Smooth muscle cell (in vitro differentiated cells): ENCODE results near the gene MAB21L4. TPM values are rescaled to one million over a fixed set of nuclear protein-coding genes. Genes with fewer than 3 reads are reported as not detected.

Experiments
- DNase-seq: peaks from one replicate; lab custom pipeline; 2025; ENCODE audit not compliant: unreplicated experiment; lab: John Stamatoyannopoulos, UW
- H2AFZ ChIP-seq: fragments of 200-600 bp; sonication (generic); 2 replicates; pipeline ENCODE4 v1.6.0; 2016; ENCODE audit warnings: antibody characterized with exemption, low read depth, mild to moderate bottlenecking
- H3F3A ChIP-seq: fragments of 200-600 bp; sonication (generic); 2 replicates; pipeline ENCODE4 v1.6.0; 2017; ENCODE audit warnings: antibody characterized with exemption, low read depth
- H3K27ac ChIP-seq: fragments of 200-600 bp; sonication (generic); 2 replicates; pipeline ENCODE4 v1.5.1; 2016; ENCODE audit warnings: low read depth, mild to moderate bottlenecking
- H3K27me3 ChIP-seq: fragments of 200-600 bp; sonication (generic); 2 replicates; pipeline ENCODE4 v1.6.1; 2016; ENCODE audit warnings: low read depth, mild to moderate bottlenecking
- H3K36me3 ChIP-seq: fragments of 200-600 bp; sonication (generic); 2 replicates; pipeline ENCODE4 v1.5.1; 2016; ENCODE audit warnings: low read depth
- H3K4me1 ChIP-seq: fragments of 200-600 bp; sonication (generic); 2 replicates; pipeline ENCODE4 v1.5.1; 2016; ENCODE audit warnings: low read depth
- H3K4me2 ChIP-seq: fragments of 200-600 bp; sonication (generic); 2 replicates; pipeline ENCODE4 v1.6.0; 2016; ENCODE audit warnings: mild to moderate bottlenecking
- H3K4me3 ChIP-seq: fragments of 200-600 bp; sonication (generic); 2 replicates; pipeline ENCODE4 v1.5.1; 2016; ENCODE audit warnings: mild to moderate bottlenecking
- H3K79me2 ChIP-seq: fragments of 200-600 bp; sonication (generic); 2 replicates; pipeline ENCODE4 v1.6.0; 2016; ENCODE audit warnings: low read depth, mild to moderate bottlenecking
- H3K9ac ChIP-seq: fragments of 200-600 bp; sonication (generic); 2 replicates; pipeline ENCODE4 v1.6.0; 2016; ENCODE audit warnings: low read depth
- H3K9me3 ChIP-seq: fragments of 200-600 bp; sonication (generic); replicated peaks from 2 replicates; pipeline ENCODE4 v1.5.1; 2016; ENCODE audit warnings: low read depth
- H4K20me1 ChIP-seq: fragments of 200-600 bp; sonication (generic); 2 replicates; pipeline ENCODE4 v1.6.0; 2016; ENCODE audit warnings: low read depth
- CTCF ChIP-seq: fragments of 200-600 bp; sonication (generic); IDR thresholded peaks from 2 replicates; pipeline ENCODE4 v1.5.1; 2017; ENCODE audit warnings: borderline replicate concordance, mild to moderate bottlenecking, antibody characterized with exemption; ENCODE audit not compliant: insufficient read depth, poor library complexity, severe bottlenecking
- whole genome bisulfite sequencing: methylation state at CpG from one replicate; pipeline ENCODE4 v1.1.7; 2016; ENCODE audit warnings: low lambda C conversion rate; 5-methylcytosine and 5-hydroxymethylcytosine counted together
- polyA plus RNA-seq: library from polyadenylated mRNA; unstranded; fragments of >200 nt; fragmentation: Nextera tagmentation; extraction: Ambion mirVana; gene quantifications from 2 replicates; pipeline ENCODE4 v1.2.1, GENCODE V29; 2016
- total RNA-seq: library from RNA; depleted of rRNA; stranded (reverse); fragments of >200 nt; gene quantifications from 2 replicates; pipeline ENCODE4 v1.2.3, GENCODE V29; 2014

Gene MAB21L4
- total and polyA plus RNA-seq, 2 experiments from 2014 or later = 0.53 to 2.2 TPM

DNA sequence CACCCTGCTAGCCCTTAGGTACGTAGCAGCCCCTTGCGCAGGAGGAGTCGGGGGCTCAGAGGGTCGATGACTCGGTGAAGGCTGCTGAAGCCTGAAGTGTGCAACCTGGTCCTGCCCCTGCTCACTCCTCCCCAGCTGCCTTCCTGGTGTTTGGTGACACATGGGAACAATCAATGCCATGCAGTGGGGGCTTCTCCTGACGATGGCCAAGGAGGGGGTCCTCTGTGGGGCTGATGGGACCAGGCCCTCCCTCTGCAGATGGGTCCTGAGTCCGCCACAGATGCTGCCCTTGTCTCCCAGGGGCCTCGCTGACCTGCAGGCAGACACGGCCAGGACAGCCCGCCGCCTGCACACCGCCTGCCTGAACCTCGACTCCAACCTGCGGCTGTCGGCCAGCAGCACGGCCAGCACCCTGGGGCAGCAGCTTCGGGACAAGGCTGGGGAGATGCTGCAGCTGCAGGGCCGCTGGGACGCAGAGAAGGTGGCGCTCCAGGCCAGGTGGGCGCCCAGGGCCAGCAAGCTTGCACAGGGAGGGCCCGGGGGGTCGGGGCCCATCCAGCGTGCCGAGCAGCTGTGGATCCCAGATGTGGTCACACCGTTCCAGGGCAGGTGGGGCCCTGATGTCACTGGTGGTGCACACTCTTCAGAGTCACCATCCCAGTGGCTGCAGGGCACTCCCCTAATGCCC lies 34.8 kb upstream of the MAB21L4 start:
- no peaks in the 10 kb centered on the region for H3K9me3 ChIP-seq
- H3K79me2 ChIP-seq = no peaks in the 10 kb centered on the region
- H3K4me3 ChIP-seq = no peak overlapping the region
- TF ChIP-seq CTCF = no peak
- H3K27ac ChIP-seq = no peak overlapping the region
- H4K20me1 ChIP-seq = no peaks in the 10 kb centered on the region
- H3K4me2 ChIP-seq = no peak overlapping the region
- WGBS = 93% methylated on average over 26 of the region's 26 CpGs
- no peak overlapping the region for H3K9ac ChIP-seq
- no peaks in the 10 kb centered on the region for H3F3A ChIP-seq
- no peaks in the 10 kb centered on the region for H3K4me1 ChIP-seq
- no peak for DNase-seq
- H3K36me3 ChIP-seq = no peaks in the 10 kb centered on the region
- H2AFZ ChIP-seq = no peak overlapping the region
- no peaks in the 10 kb centered on the region for H3K27me3 ChIP-seq

DNA sequence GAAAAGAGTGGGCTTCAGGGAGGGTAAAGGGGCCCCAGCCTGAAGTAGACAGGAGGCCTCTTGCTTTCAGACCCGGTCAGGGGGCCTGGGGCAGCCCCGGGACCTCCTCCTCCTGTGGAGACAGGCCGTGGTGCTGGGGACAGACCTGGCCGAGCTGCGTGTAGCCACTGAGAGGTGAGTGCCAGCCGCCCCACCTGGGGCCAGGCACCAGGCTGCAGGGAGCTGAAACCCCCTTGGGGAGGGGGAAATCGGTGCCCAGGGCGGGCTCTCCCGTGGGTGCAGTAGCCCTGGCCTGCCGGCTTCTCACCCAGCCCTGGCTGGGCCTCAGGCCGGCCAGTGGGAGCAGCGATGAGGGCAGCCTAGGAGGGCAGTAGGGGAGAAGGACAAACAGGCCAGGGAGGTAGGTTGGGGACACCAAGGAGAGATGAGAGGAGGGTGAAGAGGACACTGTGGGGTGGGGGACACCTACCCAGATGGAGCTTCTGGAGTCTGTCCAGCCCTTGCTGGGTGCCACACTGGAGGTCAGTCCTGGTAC lies 34.2 kb upstream of the MAB21L4 start:
- H3K79me2 ChIP-seq = no peaks in the 10 kb centered on the region
- H4K20me1 ChIP-seq = no peaks in the 10 kb centered on the region
- no peaks in the 10 kb centered on the region for H3K4me1 ChIP-seq
- no peaks in the 10 kb centered on the region for H3K27me3 ChIP-seq
- 96% methylated on average over 12 of the region's 12 CpGs for WGBS
- no peak overlapping the region for H3K27ac ChIP-seq
- no peaks in the 10 kb centered on the region for H3F3A ChIP-seq
- H3K9ac ChIP-seq = no peak overlapping the region
- H3K4me3 ChIP-seq = no peak overlapping the region
- no peak for TF ChIP-seq CTCF
- no peaks in the 10 kb centered on the region for H3K9me3 ChIP-seq
- H2AFZ ChIP-seq = no peak overlapping the region
- no peak overlapping the region for H3K4me2 ChIP-seq
- DNase-seq = no peak
- H3K36me3 ChIP-seq = no peaks in the 10 kb centered on the region

DNA sequence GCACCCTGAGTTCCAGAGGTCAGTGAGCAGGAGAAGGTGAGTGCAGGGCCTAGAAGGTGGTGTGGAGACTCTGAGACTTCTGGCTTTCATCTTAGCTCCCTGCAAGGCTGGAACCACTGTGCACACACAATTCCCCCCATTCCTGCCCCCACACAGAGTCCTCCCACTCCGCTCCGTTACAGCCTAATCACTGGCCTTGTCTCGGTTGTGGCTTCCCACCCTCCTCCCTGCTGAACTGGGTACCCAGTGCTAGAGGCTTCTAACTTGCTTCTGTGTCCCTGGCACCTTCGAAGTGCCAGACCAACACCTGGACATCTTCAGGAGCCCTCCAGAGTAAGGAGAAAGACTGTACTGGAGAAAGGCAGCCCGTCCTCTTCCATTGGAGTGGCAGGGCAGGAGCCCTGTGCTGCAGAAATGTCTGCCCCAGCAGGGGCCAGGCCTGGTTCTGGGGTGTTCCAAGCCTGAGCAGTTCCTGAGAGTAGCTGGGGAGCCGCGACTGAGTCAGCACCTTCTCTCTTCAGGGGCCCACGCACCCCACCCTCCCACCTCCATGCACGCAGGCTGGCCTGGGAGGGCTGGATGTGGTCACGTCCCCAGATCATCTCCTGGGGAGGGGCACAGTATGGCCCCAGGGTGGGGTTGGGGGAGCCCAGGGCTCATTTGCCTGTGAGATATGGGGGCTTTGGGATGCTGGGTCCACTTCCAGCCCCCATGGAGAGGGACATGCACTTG lies 33.6 kb upstream of the MAB21L4 start:
- H3K36me3 ChIP-seq = no peaks in the 10 kb centered on the region
- no peaks in the 10 kb centered on the region for H3K27me3 ChIP-seq
- H4K20me1 ChIP-seq = no peaks in the 10 kb centered on the region
- H3K4me2 ChIP-seq = no peak overlapping the region
- no peak overlapping the region for H3K4me3 ChIP-seq
- H3K79me2 ChIP-seq = no peaks in the 10 kb centered on the region
- H3K9me3 ChIP-seq = no peaks in the 10 kb centered on the region
- 79% methylated on average over 8 of the region's 10 CpGs for WGBS
- no peak for DNase-seq
- no peak overlapping the region for H3K27ac ChIP-seq
- no peak overlapping the region for H2AFZ ChIP-seq
- H3K4me1 ChIP-seq = no peaks in the 10 kb centered on the region
- TF ChIP-seq CTCF = no peak
- H3F3A ChIP-seq = no peaks in the 10 kb centered on the region
- H3K9ac ChIP-seq = no peak overlapping the region
